ENCODE measurements around the gene NPVF. TPM values are rescaled to one million over a fixed set of nuclear protein-coding genes. Genes with fewer than 3 reads are reported as not detected.

Gene NPVF
- total and polyA plus RNA-seq, 7 donors, result not detected

Other genes starting within 250 kb of the NPVF start
- gene OSBPL3, start 248.3 kb downstream of the NPVF start, total RNA-seq, result 1 to 10 TPM; 1.9 to 8.7 (median 3.8) TPM
- gene OSBPL3, start 248.3 kb downstream of the NPVF start, polyA plus RNA-seq, result 1 to 10 TPM; 4.2 to 6.2 (median 5.3) TPM
- gene CYCS, start 103.2 kb downstream of the NPVF start, total RNA-seq, result 100 to 1,000 TPM; 241 to 585 (median 322) TPM
- gene CYCS, start 103.2 kb downstream of the NPVF start, polyA plus RNA-seq, result 100 to 1,000 TPM; 331 to 646 (median 420) TPM